Ovary (tissue), 9 donors: ENCODE data around the gene ABHD8. TPM values are rescaled to one million over a fixed set of nuclear protein-coding genes. Genes with fewer than 3 reads are reported as not detected.
"Not testable (repeated sequence)": the region's sequence is repeated elsewhere in the genome, so short reads cannot be mapped to it uniquely, and the experiment has no call there.

Experiments used
- DNase-seq, 5 donors: peaks; one replicate each; pipeline ENCODE4 v3.0.0-alpha.2; 2019 to 2020
- H3K27ac ChIP-seq, 2 donors: fragments of 200-600 bp; one replicate each; pipeline versions ENCODE4 v1.5.1 to v1.8.0; 2019 to 2022
- H3K27me3 ChIP-seq: fragments of 200-600 bp; one replicate; pipeline ENCODE4 v1.8.0; 2022
- H3K36me3 ChIP-seq: fragments of 200-600 bp; sonication (generic); one replicate; pipeline ENCODE4 v1.5.1; 2019
- H3K4me1 ChIP-seq: one replicate; pipeline ENCODE4 v1.8.1; 2013; ENCODE audit warnings: mild to moderate bottlenecking, moderate library complexity; ENCODE audit not compliant: insufficient read depth
- H3K4me3 ChIP-seq: fragments of 200-600 bp; sonication (generic); one replicate; pipeline ENCODE4 v1.5.1; 2017
- H3K9me3 ChIP-seq, 2 donors: fragments of 200-600 bp in 1 of 2; sonication (generic) in 1 of 2; one replicate each; pipeline versions ENCODE4 v1.5.1 to v1.8.1; 2013 to 2019; ENCODE audit warnings: mild to moderate bottlenecking in 1 of 2, moderate library complexity in 1 of 2
- EP300 ChIP-seq: sonication (generic); formaldehyde crosslinking; IDR thresholded peaks from one replicate; pipeline ENCODE4 v1.6.1; 2017; ENCODE audit warnings: antibody characterized with exemption
- POLR2A ChIP-seq: fragments of 450-650 bp; IDR thresholded peaks from one replicate; pipeline ENCODE4 v1.6.1; 2017; ENCODE audit warnings: antibody characterized with exemption, mild to moderate bottlenecking, moderate library complexity
- whole genome bisulfite sequencing, 3 donors: extraction: QIAGEN DNeasy Blood & Tissue Kit in 1 of 3; methylation state at CpG; one replicate each; pipeline versions ENCODE4 v1.1.5 to v1.1.7; 2013 to 2017; 5-methylcytosine and 5-hydroxymethylcytosine counted together
- intact Hi-C, 4 donors: fragments of 100-400 bp; cut with DNase I; formaldehyde crosslinking; loops; one replicate each; pipeline versions ENCODE4 v1.11.0 to v1.15.1; 2022 to 2023
- polyA plus RNA-seq, 2 donors: library from polyadenylated mRNA; stranded (reverse); fragments of 200-250 nt in 1 of 2; fragments of 350-450 nt in 1 of 2; fragmentation: Illumina TruSeq in 1 of 2; extraction: RNeasy Lipid Tissue Mini Kit (QIAGEN cat#74804) in 1 of 2; gene quantifications; one replicate each; pipeline ENCODE4 v1.2.3, GENCODE V29; 2013 to 2014
- total RNA-seq, 7 donors: library from RNA; depleted of rRNA in 2 of 7; stranded (reverse); fragments of >200 nt in 2 of 7; fragmentation: NEBNext Ultra II Directional in 3 of 7; extraction: Animal tissue kit (Norgen Biotek cat#: 25700) in 3 of 7; gene quantifications; one replicate each; pipeline versions ENCODE4 v1.1.0 to v1.2.4, GENCODE V29; 2016 to 2023
- TF ChIP-seq, protein P1 (sequence below), 3 donors: fragments of 450-650 bp in 2 of 3; fragments of 200-600 bp in 1 of 3; IDR thresholded peaks; one replicate each; pipeline versions ENCODE4 v1.5.1 to v1.8.0; 2016 to 2022; ENCODE audit warnings: antibody characterized with exemption in 3 of 3, mild to moderate bottlenecking in 1 of 3
- donor health status: DM: no; HTN: no; CAD: no; lungs with moderate emphysema.
- donor health status: DM: no; HTN: no; CAD: no.
- donor health status: Bipolar disorder and iron deficiency.
- donor health status: DM: yes; HTN: yes; CAD: no.
- donor health status: DM: no; HTN: no; CAD: no.
- donor health status: DM: yes; HTN: yes; CAD: no.

ABHD8 gene
- total and polyA plus RNA-seq, 9 donors, result 0.55 to 25.1 (median 15.3) TPM

GRCh38 chr19:17281391-17282304 is 21.6 kb downstream of the ABHD8 start, which contains the start of gene ANKLE1:
ANKLE1 (plus strand) TSS chr19:17281901; CDS start chr19:17281921, 20 bp downstream.
- TF ChIP-seq POLR2A (no peak), EP300 (no peak)
- TF ChIP-seq, protein P1, sequence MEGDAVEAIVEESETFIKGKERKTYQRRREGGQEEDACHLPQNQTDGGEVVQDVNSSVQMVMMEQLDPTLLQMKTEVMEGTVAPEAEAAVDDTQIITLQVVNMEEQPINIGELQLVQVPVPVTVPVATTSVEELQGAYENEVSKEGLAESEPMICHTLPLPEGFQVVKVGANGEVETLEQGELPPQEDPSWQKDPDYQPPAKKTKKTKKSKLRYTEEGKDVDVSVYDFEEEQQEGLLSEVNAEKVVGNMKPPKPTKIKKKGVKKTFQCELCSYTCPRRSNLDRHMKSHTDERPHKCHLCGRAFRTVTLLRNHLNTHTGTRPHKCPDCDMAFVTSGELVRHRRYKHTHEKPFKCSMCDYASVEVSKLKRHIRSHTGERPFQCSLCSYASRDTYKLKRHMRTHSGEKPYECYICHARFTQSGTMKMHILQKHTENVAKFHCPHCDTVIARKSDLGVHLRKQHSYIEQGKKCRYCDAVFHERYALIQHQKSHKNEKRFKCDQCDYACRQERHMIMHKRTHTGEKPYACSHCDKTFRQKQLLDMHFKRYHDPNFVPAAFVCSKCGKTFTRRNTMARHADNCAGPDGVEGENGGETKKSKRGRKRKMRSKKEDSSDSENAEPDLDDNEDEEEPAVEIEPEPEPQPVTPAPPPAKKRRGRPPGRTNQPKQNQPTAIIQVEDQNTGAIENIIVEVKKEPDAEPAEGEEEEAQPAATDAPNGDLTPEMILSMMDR (IDR thresholded peaks at IDR 0.05), result no peak
- H3K9me3 ChIP-seq, result no peaks in the 10 kb centered on the region
- no peaks in the 10 kb centered on the region for H3K27me3 ChIP-seq
- WGBS, 3 donors, result 4 to 12% (median 5%) methylated on average over 44 to 75 of the region's 75 CpGs
- H3K4me3 ChIP-seq, result no peak within 1 kb of the TSS
- intact Hi-C loops, result loop anchor here (2.0 to 10.0 kb wide), 7 partner anchors 74 to 507 kb away; partner anchors contain the start of genes HAUS8 (in 2 of the 4) and MYO9B (in 2 of the 4)
- peak within 1 kb of the TSS in 1 of 2 donors; percentile 19 for H3K27ac ChIP-seq
- DNase-seq, result peak in 2 of 5 donors; percentile 46 to 52
- H3K36me3 ChIP-seq, result no peaks in the 10 kb centered on the region
- H3K4me1 ChIP-seq, result peaks cover 6% of the 10 kb centered on the region

- Histone ChIP-seq H3K4me1 (peaks cover 6% of the 10 kb centered on the region), H3K9me3 (no peaks in the 10 kb centered on the region), H3K4me3 (no peak overlapping the region), H3K27ac (no peak overlapping the region), H3K36me3 (no peaks in the 10 kb centered on the region), H3K27me3 (no peaks in the 10 kb centered on the region)
- intact Hi-C loops, result loop anchor here in 1 of 4 donors (10.0 kb wide), 2 partner anchors 75 to 455 kb away; partner anchors contain the start of gene SIN3B
- DNase-seq, result no peak
- TF ChIP-seq, protein P1 (IDR thresholded peaks at IDR 0.05), result no peak
- TF ChIP-seq EP300 (no peak), POLR2A (no peak)
- WGBS, 3 donors, result 62 to 63% (median 63%) methylated on average over 3 of the region's 3 CpGs
Measured at GRCh38 chr19:17279436-17279835, 23.8 kb downstream of the ABHD8 start.

DNA sequence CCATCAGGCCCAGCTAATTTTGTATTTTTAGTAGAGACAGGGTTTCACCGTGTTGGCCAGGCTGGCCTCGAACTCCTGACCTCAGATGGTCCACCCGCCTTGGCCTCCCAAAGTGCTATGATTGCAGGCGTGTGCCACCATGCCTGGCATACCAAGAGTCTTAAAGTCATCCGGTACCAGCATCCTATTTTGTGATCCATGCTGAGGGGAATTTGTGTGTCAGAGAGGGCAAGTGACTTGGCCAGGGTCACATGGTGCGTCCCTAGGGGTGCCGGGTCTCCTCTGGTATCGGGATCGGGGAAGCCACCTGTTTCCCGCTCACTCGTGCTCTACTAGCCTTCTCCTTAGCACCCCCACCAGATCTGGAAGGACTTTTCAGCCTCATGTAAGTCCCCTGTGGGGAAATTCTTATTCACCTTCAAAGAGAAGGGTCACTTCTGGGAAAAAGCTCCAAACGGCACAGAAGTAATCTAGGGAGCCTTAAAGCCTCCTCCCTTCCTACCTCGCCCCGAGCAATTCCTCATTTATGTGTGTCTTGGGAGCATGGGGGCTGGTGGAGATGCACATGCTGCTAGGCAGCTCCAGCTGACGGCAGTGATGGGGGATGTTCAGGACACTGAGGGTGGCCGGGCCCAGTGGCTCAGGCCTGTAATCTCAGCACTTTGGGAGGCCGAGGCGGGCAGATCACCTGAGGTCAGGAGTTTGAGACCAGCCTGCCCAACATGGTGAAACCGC is 27.6 kb downstream of the ABHD8 start:
- Histone ChIP-seq H3K9me3 (no peaks in the 10 kb centered on the region), H3K4me3 (no peak overlapping the region), H3K36me3 (no peaks in the 10 kb centered on the region), H3K27me3 (no peaks in the 10 kb centered on the region), H3K27ac (no peak overlapping the region), H3K4me1 (no peaks in the 10 kb centered on the region)
- WGBS, 3 donors, result 86 to 90% (median 87%) methylated on average over 19 of the region's 19 CpGs
- TF ChIP-seq EP300 (no peak), POLR2A (no peak)
- TF ChIP-seq, protein P1 (IDR thresholded peaks at IDR 0.05), result no peak
- DNase-seq, result no peak
- intact Hi-C loops, result loop anchor here in 1 of 4 donors (10.0 kb wide), 2 partner anchors 71 to 451 kb away; partner anchors contain the start of gene SIN3B

DNA sequence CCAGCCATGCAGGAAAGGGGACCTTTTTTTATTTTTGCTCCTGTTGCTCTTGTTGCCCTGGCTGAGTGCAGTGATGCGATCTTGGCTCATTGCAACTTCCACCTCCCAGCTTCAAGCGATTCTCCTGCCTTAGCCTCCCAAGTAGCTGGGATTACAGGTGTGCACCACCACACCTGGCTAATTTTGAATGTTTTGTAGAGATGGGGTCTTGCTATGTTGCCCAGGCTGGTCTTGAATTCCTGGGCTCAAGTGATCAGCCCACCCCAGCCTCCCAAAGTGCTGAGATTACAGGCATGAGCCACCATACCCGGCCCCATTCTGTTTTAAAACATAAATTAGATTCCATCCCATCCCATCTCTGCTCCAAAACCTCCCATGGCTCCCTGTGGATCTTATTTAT is 28.3 kb downstream of the ABHD8 start:
- not testable (repeated sequence) for H3K27ac ChIP-seq, H3K4me3 ChIP-seq, H3K36me3 ChIP-seq, H3K27me3 ChIP-seq, H3K4me1 ChIP-seq, DNase-seq, H3K9me3 ChIP-seq
- 98 to 99% (median 98%) methylated on average over 3 of the region's 3 CpGs for WGBS, 3 donors
- intact Hi-C loops, result loop anchor here in 1 of 4 donors (10.0 kb wide), 2 partner anchors 70 to 450 kb away; partner anchors contain the start of gene SIN3B
